GM19238 (cell line): Measurements from ENCODE around the gene RPP21.

Experiments
- DNase-seq: peaks from one replicate; pipeline ENCODE4 v3.0.0; 2011; ENCODE audit warnings: low spot score; ENCODE audit not compliant: insufficient read length

The RPP21 gene

GRCh38 chr6:30344868-30345671, at the start of gene RPP21:
TSS of gene RPP21 (plus strand) at chr6:30345156. CDS start at chr6:30345172, 16 bp downstream.
- DNase-seq = peak; percentile 94

GRCh38 chr6:30295837-30296236, 49.1 kb upstream of the RPP21 start:
- no peak for DNase-seq

GRCh38 chr6:30304002-30304401, 41.0 kb upstream of the RPP21 start:
- no peak for DNase-seq

- DNase-seq = no peak
Measured at GRCh38 chr6:30311101-30311500, 33.9 kb upstream of the RPP21 start.

- DNase-seq = no peak
Measured at GRCh38 chr6:30311671-30312070, 33.3 kb upstream of the RPP21 start.

DNA sequence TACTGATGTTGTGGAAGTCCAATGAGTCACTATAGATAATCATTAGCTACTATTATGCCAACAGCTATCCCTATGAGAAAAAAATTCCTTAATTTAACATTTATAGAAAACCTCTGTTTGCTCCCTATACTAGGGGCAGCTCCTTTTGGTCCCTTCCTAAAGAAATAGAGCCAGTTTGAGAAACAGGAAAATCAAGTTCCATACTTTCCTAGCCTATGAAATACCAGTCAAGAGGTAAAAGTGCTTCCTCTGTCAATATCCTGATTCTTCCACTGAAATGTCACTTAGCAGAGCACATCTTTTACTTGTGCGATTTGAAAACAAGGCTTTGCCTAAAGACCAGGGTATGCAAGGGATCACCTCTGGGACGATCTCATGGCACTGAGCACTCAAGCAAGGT, 32.7 kb upstream of the RPP21 start:
- DNase-seq = no peak

GRCh38 chr6:30312676-30313321, 32.2 kb upstream of the RPP21 start:
- DNase-seq = no peak

DNA sequence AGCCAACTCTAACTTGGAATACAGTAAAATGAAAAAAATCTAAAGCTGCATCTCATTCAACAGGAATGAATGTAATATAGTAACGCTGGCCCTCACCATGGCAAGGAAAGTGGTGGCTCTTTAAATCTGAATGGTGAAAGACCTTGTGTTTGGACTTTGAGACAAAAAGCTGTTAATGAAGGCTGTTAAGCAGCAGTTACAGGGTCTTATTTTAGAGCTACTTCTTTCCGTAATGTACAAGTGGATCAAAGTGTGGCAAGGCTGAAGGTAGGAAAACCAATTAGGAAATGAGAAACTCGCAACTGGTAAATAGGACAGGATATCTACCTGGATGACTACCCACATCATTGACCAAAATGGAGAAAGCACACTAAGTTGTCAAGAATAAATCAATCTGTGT, 29.8 kb upstream of the RPP21 start:
- no peak for DNase-seq

GRCh38 chr6:30317913-30318589, 26.9 kb upstream of the RPP21 start:
- no peak for DNase-seq

GRCh38 chr6:30319146-30319835, 25.7 kb upstream of the RPP21 start:
- DNase-seq = no peak

DNA sequence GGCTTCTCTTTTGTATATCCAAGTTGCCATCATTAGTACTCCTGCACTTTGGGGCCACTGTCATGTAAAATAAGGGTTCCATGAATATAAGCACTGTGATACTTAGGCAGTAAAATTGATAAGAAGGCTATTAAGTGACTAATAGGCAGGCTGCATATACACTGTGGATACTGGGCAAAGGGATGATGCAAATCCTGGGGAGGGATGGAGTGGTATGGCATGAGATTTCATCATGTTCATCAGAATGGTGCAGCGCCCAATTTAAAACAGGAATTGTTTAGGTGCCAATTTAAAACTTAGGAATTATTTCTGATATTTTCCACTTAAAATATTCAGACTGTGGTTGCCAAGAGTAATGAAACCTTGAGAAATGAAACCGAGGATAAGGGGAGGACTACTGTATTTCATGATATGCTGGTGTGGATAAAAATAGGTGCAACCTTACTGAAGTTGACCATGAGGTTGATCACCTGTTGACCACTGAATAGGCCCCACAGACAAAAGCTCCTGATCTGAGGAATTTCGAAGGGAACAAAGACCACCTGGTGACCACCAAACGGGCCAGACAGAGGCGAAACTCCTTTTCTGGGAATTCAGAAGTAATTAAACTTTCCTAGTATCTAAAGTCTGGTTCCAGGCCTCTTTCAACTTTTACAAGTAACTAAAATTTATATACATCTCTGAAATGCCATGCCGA, 23.1 kb upstream of the RPP21 start:
- DNase-seq = no peak

DNA sequence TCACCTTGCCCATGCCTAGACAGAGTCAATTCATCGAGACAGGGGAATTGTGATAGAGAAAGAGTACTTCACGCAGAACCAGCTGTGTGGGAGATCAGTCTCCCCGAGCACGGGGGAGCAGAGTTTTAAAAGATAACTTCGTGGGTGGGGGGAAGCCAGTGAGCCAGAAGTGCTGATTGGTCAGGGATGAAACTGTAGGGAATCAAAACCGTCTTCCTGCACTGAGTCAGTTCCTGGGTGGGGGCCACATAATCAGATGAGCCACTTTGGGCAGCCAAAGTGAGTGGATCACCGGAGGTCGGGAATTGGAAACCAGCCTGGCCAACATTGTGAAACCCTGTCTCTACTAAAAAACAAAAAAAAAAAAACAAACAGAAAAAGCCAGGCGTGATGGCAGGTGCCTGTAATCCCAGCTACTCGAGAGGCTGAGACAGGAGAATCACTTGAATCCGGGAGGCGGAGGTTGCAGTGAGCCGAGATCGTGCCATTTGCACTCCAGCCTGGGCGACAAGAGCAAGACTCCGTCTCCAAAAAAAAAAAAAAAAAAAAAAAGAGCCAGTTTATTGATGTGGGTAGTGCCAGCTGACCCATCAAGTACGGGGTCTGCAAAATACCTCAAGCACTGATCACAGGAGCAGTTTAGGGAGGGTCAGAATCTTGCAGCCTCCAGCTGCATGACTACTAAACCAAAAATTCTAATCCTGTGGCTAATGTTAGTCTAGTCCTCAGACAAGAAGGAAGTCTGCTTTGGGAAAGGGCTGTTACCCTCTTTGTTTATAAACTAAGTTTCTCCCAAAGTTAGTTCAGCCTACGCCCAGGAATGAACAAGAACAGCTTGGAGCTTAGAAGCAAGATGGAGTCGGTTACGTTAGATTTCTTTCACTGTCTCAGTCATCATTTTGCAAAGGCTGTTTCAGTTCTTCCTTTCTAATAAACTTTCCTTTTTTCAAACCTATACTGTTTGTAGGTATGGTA, 22.1 kb upstream of the RPP21 start:
- no peak for DNase-seq

- no peak for DNase-seq
Measured at GRCh38 chr6:30323806-30324205, 21.1 kb upstream of the RPP21 start.

- peak; percentile 59 for DNase-seq
Measured at GRCh38 chr6:30325150-30325872, 19.6 kb upstream of the RPP21 start.

- peak; percentile 66 for DNase-seq
Measured at GRCh38 chr6:30325873-30326525, 19.0 kb upstream of the RPP21 start.

- peak; percentile 86 for DNase-seq
Measured at GRCh38 chr6:30326526-30327231, 18.3 kb upstream of the RPP21 start, which contains the start of gene TRIM39. TSS of gene TRIM39 (plus strand) at chr6:30326927. CDS start at chr6:30329318, 2,391 bp downstream.

DNA sequence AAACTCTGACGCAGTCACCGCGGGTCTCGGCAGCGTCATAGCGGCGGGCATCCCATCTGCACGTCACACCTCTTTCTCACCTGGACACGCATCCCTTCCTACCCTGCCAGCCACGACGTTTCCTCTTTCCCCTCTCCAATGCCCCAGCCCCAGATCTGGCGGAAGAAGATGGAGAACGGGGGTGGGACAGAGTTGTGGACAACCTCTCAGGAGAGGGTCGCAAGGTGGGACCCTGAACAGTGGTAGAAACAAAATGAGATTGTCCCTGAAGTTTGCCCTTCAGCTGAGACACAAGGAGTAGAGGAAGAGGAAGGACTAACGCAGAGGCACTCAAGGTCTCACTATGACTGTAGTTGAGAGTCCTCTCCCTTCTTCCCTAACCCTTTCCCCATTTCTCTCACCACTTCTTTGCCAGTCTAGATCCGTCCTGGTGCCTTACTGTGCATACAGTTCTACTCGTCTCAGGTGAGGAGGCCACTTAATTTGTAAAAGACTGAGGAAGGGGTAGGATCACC, 17.7 kb upstream of the RPP21 start:
- DNase-seq = no peak

DNA sequence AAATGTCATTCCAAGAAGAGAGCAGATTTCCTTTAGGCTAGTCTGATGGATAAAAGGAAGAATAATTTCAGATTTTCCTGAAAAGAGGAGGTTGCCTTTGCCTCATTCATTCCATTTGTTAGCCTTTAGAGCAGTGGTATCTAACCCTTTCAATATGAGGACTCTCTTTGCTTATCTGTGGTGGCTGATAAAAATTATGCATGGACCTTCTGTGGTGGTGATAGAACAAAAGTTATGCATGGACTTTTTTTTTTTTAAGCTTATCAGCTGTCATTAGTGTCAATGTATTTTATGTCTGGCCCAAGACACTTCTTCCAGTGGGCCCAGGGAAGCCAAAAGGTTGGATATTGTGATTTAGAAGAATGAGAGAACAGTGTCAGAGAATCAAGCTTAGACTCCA, 16.6 kb upstream of the RPP21 start:
- DNase-seq = no peak
